Measurements from ENCODE around the gene LRIT1.

Gene LRIT1

GRCh38 chr10:84244651-84245270 lies 3.4 kb upstream of the LRIT1 start, which contains the start of gene RGR:
Gene RGR, plus strand, starts transcription at chr10:84245053. Its CDS starts 38 bp downstream, at chr10:84245091.
- H3K4me3 ChIP-seq (ENCODE audit: low read depth in 1 of 2, low read length in 1 of 2): no peak within 1 kb of the TSS
- no peaks in the 10 kb centered on the region for H3K9me3 ChIP-seq
- no peaks in the 10 kb centered on the region for H3K36me3 ChIP-seq
- no peak within 1 kb of the TSS for H3K27ac ChIP-seq
- H3K4me1 ChIP-seq (ENCODE audit: control insufficient read depth in 1 of 2, insufficient read depth in 1 of 2, low read depth in 1 of 2, low read length in 1 of 2): no peaks in the 10 kb centered on the region
- H3K27me3 ChIP-seq: no peaks in the 10 kb centered on the region
- TF ChIP-seq, protein P1, sequence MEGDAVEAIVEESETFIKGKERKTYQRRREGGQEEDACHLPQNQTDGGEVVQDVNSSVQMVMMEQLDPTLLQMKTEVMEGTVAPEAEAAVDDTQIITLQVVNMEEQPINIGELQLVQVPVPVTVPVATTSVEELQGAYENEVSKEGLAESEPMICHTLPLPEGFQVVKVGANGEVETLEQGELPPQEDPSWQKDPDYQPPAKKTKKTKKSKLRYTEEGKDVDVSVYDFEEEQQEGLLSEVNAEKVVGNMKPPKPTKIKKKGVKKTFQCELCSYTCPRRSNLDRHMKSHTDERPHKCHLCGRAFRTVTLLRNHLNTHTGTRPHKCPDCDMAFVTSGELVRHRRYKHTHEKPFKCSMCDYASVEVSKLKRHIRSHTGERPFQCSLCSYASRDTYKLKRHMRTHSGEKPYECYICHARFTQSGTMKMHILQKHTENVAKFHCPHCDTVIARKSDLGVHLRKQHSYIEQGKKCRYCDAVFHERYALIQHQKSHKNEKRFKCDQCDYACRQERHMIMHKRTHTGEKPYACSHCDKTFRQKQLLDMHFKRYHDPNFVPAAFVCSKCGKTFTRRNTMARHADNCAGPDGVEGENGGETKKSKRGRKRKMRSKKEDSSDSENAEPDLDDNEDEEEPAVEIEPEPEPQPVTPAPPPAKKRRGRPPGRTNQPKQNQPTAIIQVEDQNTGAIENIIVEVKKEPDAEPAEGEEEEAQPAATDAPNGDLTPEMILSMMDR (IDR thresholded peaks at IDR 0.05): no peak

- Histone ChIP-seq H3K4me3 (ENCODE audit: low read depth in 1 of 2, low read length in 1 of 2) (no peak overlapping the region), H3K27me3 (peaks cover 5% of the 10 kb centered on the region), H3K4me1 (ENCODE audit: control insufficient read depth in 1 of 2, insufficient read depth in 1 of 2, low read depth in 1 of 2, low read length in 1 of 2) (no peaks in the 10 kb centered on the region), H3K27ac (no peak overlapping the region), H3K9me3 (no peaks in the 10 kb centered on the region), H3K36me3 (no peaks in the 10 kb centered on the region)
- TF ChIP-seq, protein P1 (IDR thresholded peaks at IDR 0.05): no peak
Observed at GRCh38 chr10:84243759-84244158, 2.4 kb upstream of the LRIT1 start.

DNA sequence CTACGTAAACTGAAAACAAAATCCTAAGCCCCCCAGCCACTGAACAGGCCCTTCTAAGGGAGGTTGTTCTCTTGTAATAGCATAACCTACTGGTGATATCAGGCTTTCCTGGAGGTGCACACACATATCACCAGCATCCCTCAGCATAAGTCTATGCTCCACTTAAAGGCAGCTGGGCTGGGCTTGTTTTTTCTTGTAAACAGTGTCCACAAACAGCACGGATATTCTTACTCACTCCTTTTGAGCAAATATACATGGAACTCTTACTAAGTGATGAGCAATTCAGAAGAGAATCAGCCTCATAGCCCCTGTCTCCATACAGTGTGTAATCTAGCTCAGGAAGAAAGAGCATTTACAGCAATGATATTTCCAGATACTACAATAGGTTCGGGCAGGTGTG lies 2.4 kb downstream of the LRIT1 start:
- H3K9me3 ChIP-seq: no peaks in the 10 kb centered on the region
- peaks cover 26% of the 10 kb centered on the region for H3K27me3 ChIP-seq
- no peaks in the 10 kb centered on the region for H3K4me1 ChIP-seq (ENCODE audit: control insufficient read depth in 1 of 2, insufficient read depth in 1 of 2, low read depth in 1 of 2, low read length in 1 of 2)
- TF ChIP-seq, protein P1 (IDR thresholded peaks at IDR 0.05): no peak
- no peak overlapping the region for H3K27ac ChIP-seq
- no peaks in the 10 kb centered on the region for H3K36me3 ChIP-seq
- H3K4me3 ChIP-seq (ENCODE audit: low read depth in 1 of 2, low read length in 1 of 2): no peak overlapping the region

- H3K27me3 ChIP-seq: peaks cover 26% of the 10 kb centered on the region
- no peaks in the 10 kb centered on the region for H3K4me1 ChIP-seq (ENCODE audit: control insufficient read depth in 1 of 2, insufficient read depth in 1 of 2, low read depth in 1 of 2, low read length in 1 of 2)
- no peak overlapping the region for H3K4me3 ChIP-seq (ENCODE audit: low read depth in 1 of 2, low read length in 1 of 2)
- H3K27ac ChIP-seq: no peak overlapping the region
- TF ChIP-seq, protein P1 (IDR thresholded peaks at IDR 0.05): no peak
- no peaks in the 10 kb centered on the region for H3K9me3 ChIP-seq
- H3K36me3 ChIP-seq: no peaks in the 10 kb centered on the region
Observed at GRCh38 chr10:84237199-84238051, 3.9 kb downstream of the LRIT1 start.

- no peak overlapping the region for H3K27ac ChIP-seq
- H3K4me3 ChIP-seq (ENCODE audit: low read depth in 1 of 2, low read length in 1 of 2): no peak overlapping the region
- H3K4me1 ChIP-seq (ENCODE audit: control insufficient read depth in 1 of 2, insufficient read depth in 1 of 2, low read depth in 1 of 2, low read length in 1 of 2): no peaks in the 10 kb centered on the region
- peaks cover 26% of the 10 kb centered on the region for H3K27me3 ChIP-seq
- no peaks in the 10 kb centered on the region for H3K36me3 ChIP-seq
- no peaks in the 10 kb centered on the region for H3K9me3 ChIP-seq
- TF ChIP-seq, protein P1 (IDR thresholded peaks at IDR 0.05): no peak
Observed at GRCh38 chr10:84236807-84237198, 4.5 kb downstream of the LRIT1 start.

All from neutrophil (primary cell).